Activated CD8-positive, alpha-beta memory T cell treated with anti-CD3 and anti-CD28 coated beads for 48 hours (primary cell): ENCODE measurements around the gene USP5.

ENCODE experiments used
- DNase-seq, 3 experiments: peaks; one replicate each; pipeline ENCODE4 v3.0.0-alpha.2; 2020; ENCODE audit warnings: low read depth in 2 of 3, low spot score in 2 of 3

USP5 gene, protein sequence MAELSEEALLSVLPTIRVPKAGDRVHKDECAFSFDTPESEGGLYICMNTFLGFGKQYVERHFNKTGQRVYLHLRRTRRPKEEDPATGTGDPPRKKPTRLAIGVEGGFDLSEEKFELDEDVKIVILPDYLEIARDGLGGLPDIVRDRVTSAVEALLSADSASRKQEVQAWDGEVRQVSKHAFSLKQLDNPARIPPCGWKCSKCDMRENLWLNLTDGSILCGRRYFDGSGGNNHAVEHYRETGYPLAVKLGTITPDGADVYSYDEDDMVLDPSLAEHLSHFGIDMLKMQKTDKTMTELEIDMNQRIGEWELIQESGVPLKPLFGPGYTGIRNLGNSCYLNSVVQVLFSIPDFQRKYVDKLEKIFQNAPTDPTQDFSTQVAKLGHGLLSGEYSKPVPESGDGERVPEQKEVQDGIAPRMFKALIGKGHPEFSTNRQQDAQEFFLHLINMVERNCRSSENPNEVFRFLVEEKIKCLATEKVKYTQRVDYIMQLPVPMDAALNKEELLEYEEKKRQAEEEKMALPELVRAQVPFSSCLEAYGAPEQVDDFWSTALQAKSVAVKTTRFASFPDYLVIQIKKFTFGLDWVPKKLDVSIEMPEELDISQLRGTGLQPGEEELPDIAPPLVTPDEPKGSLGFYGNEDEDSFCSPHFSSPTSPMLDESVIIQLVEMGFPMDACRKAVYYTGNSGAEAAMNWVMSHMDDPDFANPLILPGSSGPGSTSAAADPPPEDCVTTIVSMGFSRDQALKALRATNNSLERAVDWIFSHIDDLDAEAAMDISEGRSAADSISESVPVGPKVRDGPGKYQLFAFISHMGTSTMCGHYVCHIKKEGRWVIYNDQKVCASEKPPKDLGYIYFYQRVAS

GRCh38 chr12:6851921-6852650 is at the start of gene USP5:
USP5 (plus strand) TSS chr12:6852150; CDS start chr12:6852180, 30 bp downstream.
- DNase-seq, result peak; percentile 90 to 97 (median 92)

GRCh38 chr12:6807170-6807569 is 44.8 kb upstream of the USP5 start:
- no peak for DNase-seq

- DNase-seq, result no peak
These were observed 42.9 kb upstream of the USP5 start for GRCh38 chr12:6809056-6809455.

GRCh38 chr12:6810758-6811157 is 41.2 kb upstream of the USP5 start:
- DNase-seq, result no peak

- no peak for DNase-seq
These were observed 38.6 kb upstream of the USP5 start for GRCh38 chr12:6813363-6813762.

- DNase-seq, result no peak
These were observed 35.4 kb upstream of the USP5 start for GRCh38 chr12:6816598-6816997.

- DNase-seq, result no peak
These were observed 34.9 kb upstream of the USP5 start for GRCh38 chr12:6817098-6817497.

GRCh38 chr12:6817662-6818157 is 34.2 kb upstream of the USP5 start:
- no peak for DNase-seq

- no peak for DNase-seq
These were observed 33.7 kb upstream of the USP5 start for GRCh38 chr12:6818222-6818621.

DNA sequence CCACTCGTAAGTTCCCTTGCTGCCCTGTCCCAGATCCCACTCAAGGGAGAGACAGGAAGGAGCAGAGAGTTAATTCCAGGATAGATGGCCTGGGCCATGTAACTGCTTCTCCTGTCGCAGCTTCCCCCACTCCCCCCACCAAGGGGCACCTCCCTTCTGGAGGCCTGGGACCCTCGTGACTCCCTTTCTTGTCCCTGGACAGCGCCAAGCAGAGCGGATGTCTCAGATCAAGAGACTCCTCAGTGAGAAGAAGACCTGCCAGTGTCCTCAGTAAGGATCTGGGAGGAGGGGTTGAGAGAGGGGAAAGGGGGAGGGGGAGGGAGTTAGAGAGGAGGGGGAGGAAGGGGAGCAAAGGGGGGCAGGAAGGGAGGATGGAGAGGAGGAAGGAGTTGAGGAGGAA is 33.3 kb upstream of the USP5 start:
- no peak for DNase-seq

GRCh38 chr12:6819106-6820030 is 32.6 kb upstream of the USP5 start:
- no peak for DNase-seq

DNA sequence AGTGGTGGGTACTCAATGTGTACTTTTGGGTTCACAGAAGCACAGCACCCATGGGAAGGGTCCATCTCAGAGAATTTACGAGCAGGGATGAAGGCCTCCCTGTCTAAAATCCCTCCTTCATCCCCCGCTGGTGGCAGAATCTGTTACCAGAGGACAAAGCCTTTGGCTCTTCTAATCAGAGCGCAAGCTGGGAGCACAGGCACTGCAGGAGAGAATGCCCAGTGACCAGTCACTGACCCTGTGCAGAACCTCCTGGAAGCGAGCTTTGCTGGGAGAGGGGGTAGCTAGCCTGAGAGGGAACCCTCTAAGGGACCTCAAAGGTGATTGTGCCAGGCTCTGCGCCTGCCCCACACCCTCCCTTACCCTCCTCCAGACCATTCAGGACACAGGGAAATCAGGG is 31.8 kb upstream of the USP5 start:
- DNase-seq, result no peak

- no peak for DNase-seq
These were observed 30.1 kb upstream of the USP5 start, which contains the start of gene GPR162 for GRCh38 chr12:6821591-6822425. GPR162 (plus strand) TSS chr12:6821821; CDS start chr12:6823899, 2,078 bp downstream.

GRCh38 chr12:6822426-6823135 is 29.4 kb upstream of the USP5 start:
- no peak for DNase-seq

DNA sequence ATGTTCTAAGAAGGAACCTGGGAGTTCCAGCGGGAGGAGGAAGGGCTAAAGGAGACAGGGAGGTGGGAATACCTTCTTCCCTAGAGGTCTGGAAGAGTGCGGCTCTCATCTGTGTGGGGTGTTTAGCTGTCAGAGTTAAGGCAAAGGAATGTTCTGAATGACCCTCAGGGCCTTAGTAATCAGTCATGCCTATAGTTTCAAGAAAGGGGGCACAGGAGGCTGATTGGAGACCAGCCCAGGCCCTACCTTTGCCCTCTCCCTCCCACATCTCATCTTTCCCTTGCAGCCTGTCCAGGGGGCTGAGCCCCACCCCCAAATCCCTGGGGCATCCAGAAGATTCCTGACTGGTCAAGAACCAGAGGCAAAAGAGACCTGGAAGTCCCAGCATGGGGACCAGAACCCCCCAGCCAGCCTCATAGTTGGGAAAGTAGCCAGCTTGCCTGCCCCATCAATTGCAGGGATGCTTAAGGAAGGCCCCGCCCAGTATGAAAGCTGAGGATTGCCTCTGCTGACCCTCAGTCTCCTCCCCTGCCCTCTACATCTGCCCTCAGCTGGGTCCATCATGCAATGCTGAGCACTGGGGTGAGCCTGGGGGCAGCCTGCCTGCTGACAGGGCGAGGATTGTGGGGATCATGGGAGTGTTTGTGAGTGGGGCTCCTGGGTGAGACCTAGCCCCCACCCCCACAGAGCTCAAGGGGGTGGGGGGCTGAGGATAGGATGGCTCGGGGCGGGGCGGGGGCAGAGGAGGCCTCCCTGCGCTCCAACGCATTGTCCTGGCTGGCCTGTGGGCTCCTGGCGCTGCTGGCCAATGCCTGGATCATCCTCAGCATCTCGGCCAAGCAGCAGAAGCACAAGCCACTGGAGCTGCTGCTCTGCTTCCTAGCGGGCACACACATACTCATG is 28.5 kb upstream of the USP5 start:
- DNase-seq, result no peak

- DNase-seq, result no peak
These were observed 27.7 kb upstream of the USP5 start for GRCh38 chr12:6824085-6824775.

DNA sequence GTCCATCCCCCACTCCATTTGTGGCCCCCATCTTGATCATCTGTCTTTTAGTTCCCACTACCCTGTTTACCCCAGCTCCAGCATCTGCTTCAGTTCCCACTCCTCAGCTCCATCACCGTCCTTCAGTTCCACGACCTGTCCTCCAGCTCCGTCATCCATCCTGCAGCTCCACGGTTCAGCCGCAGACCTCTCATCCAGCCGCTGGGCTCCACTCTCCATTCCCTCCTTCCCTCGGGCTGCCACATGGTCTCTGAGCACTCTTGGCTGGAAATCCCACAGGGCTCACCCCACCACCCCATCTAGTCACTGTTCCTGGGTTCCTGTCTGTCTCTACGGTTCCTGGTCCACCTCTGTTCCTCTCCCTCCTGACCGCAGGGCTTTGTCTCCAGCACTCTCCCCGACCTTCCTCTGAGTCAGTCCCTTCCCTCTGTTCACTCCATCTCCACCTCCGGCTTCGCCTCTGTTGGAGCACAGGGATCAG is 27.0 kb upstream of the USP5 start:
- no peak for DNase-seq
